Measurements from ENCODE around the gene CAND1.

- TF ChIP-seq CTCF (IDR thresholded peaks at IDR 0.05) = peak in 1 of 6 experiments; percentile 10
- TF ChIP-seq POLR2A (IDR thresholded peaks at IDR 0.05) = peak in 1 of 2 donors; percentile 6
Measured at GRCh38 chr12:67269633-67270573, 745 bp downstream of the CAND1 start.

Data from Peyer's patch (tissue), 4 donors.